ENCODE data around the gene NUDT12. TPM values are rescaled to one million over a fixed set of nuclear protein-coding genes. Genes with fewer than 3 reads are reported as not detected.

Gene NUDT12
- total RNA-seq (ENCODE audit: low replicate concordance) = 31.3 and 49.8 TPM in 2 replicates

DNA sequence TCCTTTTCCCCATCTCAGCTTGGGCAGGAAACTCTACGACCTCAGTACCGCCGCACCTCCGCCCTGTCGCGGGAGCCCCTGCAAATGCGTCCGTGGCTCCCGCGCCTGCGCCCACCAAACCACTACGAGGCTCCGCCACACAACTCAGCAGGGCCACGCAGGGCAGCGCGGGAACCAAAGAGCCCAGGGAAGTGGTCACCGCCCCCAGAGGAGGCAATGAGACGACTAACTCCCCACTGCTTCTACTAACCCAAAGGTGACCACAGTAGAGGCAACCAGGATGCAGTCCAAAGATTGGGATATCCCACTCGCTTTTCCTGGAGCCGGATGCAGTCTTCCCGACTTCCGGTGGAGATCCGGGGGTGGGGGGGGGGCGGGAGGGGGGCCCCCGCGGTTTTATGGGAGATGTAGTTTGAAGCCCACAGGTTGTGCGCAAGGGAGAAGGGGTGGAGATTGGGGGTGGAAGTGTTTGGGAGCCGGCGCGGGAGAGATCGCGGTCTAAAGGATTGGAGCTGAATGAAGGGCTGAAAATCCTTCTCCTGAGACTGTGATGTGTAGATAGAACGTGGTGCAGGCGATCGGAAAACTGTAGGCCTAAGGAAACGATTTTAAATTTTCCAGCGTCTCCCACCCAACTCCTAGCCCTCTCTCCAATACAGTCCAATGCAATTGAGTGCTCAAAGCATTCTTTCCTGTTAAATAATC, at the start of gene NUDT12:
NUDT12 (minus strand) TSS at position 337 of the 705 bp plus-strand sequence. CDS start 2,541 bp downstream, outside the sequence.
- Histone ChIP-seq H3K36me3 (no peaks in the 10 kb centered on the region), H3K27ac (peak within 1 kb of the TSS; percentile 77), H3K4me2 (peak within 1 kb of the TSS; percentile 80), H3F3A (ENCODE audit: low read depth) (peaks cover 9% of the 10 kb centered on the region), H3K4me1 (no peaks in the 10 kb centered on the region), H3K79me2 (ENCODE audit: low read depth) (peaks cover 15% of the 10 kb centered on the region), H3K9me3 (ENCODE audit: low read depth) (no peaks in the 10 kb centered on the region), H3K27me3 (no peaks in the 10 kb centered on the region), H2AFZ (replicated peaks) (peak within 1 kb of the TSS; percentile 74), H3K9ac (peak within 1 kb of the TSS; percentile 59), H3K4me3 (peak within 1 kb of the TSS; percentile 91), H4K20me1 (ENCODE audit: low read depth) (no peaks in the 10 kb centered on the region)
- H3K4me3 Mint-ChIP-seq = peak within 1 kb of the TSS; percentile 97
- H3K9me3 Mint-ChIP-seq = peaks cover 1% of the 10 kb centered on the region
- H3K36me3 Mint-ChIP-seq = peaks cover 6% of the 10 kb centered on the region
- peak within 1 kb of the TSS; percentile 94 for H3K27ac Mint-ChIP-seq
- TF ChIP-seq EZH2 (IDR thresholded peaks at IDR 0.05) = no peak
- no peak for TF ChIP-seq CTCF (IDR thresholded peaks at IDR 0.05)
- no peak for TF ChIP-seq EZH2phosphoT487 (IDR thresholded peaks at IDR 0.05)
- peaks cover 28% of the 10 kb centered on the region for H3K4me1 Mint-ChIP-seq
- H3K27me3 Mint-ChIP-seq (ENCODE audit: insufficient read depth, low read depth) = peaks cover 2% of the 10 kb centered on the region
- DNase-seq (ENCODE audit: low spot score) = peak; percentile 86

DNA sequence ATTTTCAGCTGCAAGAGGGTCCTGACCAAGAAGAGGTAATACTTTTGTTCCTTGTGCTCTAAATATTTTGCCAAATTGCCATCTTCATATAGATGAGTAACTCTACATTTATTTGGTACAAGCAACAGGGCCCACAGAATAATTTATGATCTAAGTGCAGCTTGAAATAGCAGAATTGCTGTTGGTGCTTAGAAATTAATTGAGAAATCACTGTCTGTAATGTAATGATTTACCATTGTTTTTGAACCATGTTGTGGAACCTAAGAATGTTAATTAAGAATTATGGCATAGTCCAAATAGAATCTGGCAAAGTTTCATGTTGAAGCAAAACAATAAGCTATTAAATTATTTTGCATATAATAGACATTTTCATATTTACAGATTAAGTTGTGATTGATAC, 44.8 kb upstream of the NUDT12 start:
- no peaks in the 10 kb centered on the region for H3F3A ChIP-seq (ENCODE audit: low read depth)
- H3K27me3 Mint-ChIP-seq (ENCODE audit: insufficient read depth, low read depth) = no peaks in the 10 kb centered on the region
- no peak overlapping the region for H3K4me3 ChIP-seq
- H2AFZ ChIP-seq (replicated peaks) = no peak overlapping the region
- H3K9me3 Mint-ChIP-seq = no peaks in the 10 kb centered on the region
- DNase-seq (ENCODE audit: low spot score) = no peak
- no peaks in the 10 kb centered on the region for H4K20me1 ChIP-seq (ENCODE audit: low read depth)
- no peak overlapping the region for H3K9ac ChIP-seq
- H3K4me2 ChIP-seq = no peak overlapping the region
- H3K27me3 ChIP-seq = no peaks in the 10 kb centered on the region
- no peaks in the 10 kb centered on the region for H3K36me3 Mint-ChIP-seq
- H3K27ac Mint-ChIP-seq = no peak overlapping the region
- H3K4me1 Mint-ChIP-seq = no peaks in the 10 kb centered on the region
- TF ChIP-seq CTCF (IDR thresholded peaks at IDR 0.05) = no peak
- TF ChIP-seq EZH2 (IDR thresholded peaks at IDR 0.05) = no peak
- TF ChIP-seq EZH2phosphoT487 (IDR thresholded peaks at IDR 0.05) = no peak
- H3K79me2 ChIP-seq (ENCODE audit: low read depth) = no peaks in the 10 kb centered on the region
- H3K27ac ChIP-seq = no peak overlapping the region
- H3K4me1 ChIP-seq = no peaks in the 10 kb centered on the region
- H3K9me3 ChIP-seq (ENCODE audit: low read depth) = no peaks in the 10 kb centered on the region
- H3K4me3 Mint-ChIP-seq = no peak overlapping the region
- no peaks in the 10 kb centered on the region for H3K36me3 ChIP-seq

- Mint-ChIP-seq H3K4me3 (no peak overlapping the region), H3K9me3 (no peaks in the 10 kb centered on the region), H3K36me3 (no peaks in the 10 kb centered on the region), H3K27me3 (ENCODE audit: insufficient read depth, low read depth) (no peaks in the 10 kb centered on the region), H3K27ac (no peak overlapping the region), H3K4me1 (no peaks in the 10 kb centered on the region)
- TF ChIP-seq EZH2phosphoT487 (IDR thresholded peaks at IDR 0.05) (no peak), CTCF (IDR thresholded peaks at IDR 0.05) (no peak), EZH2 (IDR thresholded peaks at IDR 0.05) (no peak)
- DNase-seq (ENCODE audit: low spot score) = no peak
- Histone ChIP-seq H3K27ac (no peak overlapping the region), H3F3A (ENCODE audit: low read depth) (no peaks in the 10 kb centered on the region), H3K9me3 (ENCODE audit: low read depth) (no peaks in the 10 kb centered on the region), H3K27me3 (no peaks in the 10 kb centered on the region), H3K4me2 (no peak overlapping the region), H3K4me3 (no peak overlapping the region), H4K20me1 (ENCODE audit: low read depth) (no peaks in the 10 kb centered on the region), H3K36me3 (no peaks in the 10 kb centered on the region), H3K79me2 (ENCODE audit: low read depth) (no peaks in the 10 kb centered on the region), H3K4me1 (no peaks in the 10 kb centered on the region), H2AFZ (replicated peaks) (no peak overlapping the region), H3K9ac (no peak overlapping the region)
These were observed 42.7 kb upstream of the NUDT12 start for GRCh38 chr5:103605277-103605676.
